Measurements from ENCODE around the gene PPP2R3A. TPM values are rescaled to one million over a fixed set of nuclear protein-coding genes. Genes with fewer than 3 reads are reported as not detected.

PPP2R3A gene
- total RNA-seq, 1 experiment from 2014 or later, result 1.1 TPM

GRCh38 chr3:136050250-136050649 is 84.7 kb downstream of the PPP2R3A start:
- TF ChIP-seq EZH2 (IDR thresholded peaks at IDR 0.05; ENCODE audit: borderline replicate concordance, low read depth, low read length, poor library complexity, severe bottlenecking), result no peak
- no peak for TF ChIP-seq CTCF (conservative IDR thresholded peaks at IDR 0.05; ENCODE audit: low read depth, low read length)

GRCh38 chr3:136055491-136055890 is 90.0 kb downstream of the PPP2R3A start:
- intact Hi-C loops (cut with micrococcal nuclease; ENCODE audit: unreplicated experiment), result no loop called here
- Histone ChIP-seq H3K4me1 (ENCODE audit: insufficient read depth, low read length, poor library complexity, severe bottlenecking) (no peaks in the 10 kb centered on the region), H3K27ac (ENCODE audit: low read depth, low read length, poor library complexity, severe bottlenecking) (no peak overlapping the region), H3K4me3 (ENCODE audit: low read depth, low read length, poor library complexity, severe bottlenecking) (no peak overlapping the region), H3K27me3 (replicated peaks; ENCODE audit: insufficient read depth, low read depth, low read length, poor library complexity) (peaks cover 7% of the 10 kb centered on the region), H3K36me3 (ENCODE audit: insufficient read depth, low read length, poor library complexity, severe bottlenecking) (no peaks in the 10 kb centered on the region), H3K9me3 (ENCODE audit: low read depth, low read length, poor library complexity, severe bottlenecking) (no peaks in the 10 kb centered on the region)
- ChIA-PET CTCF (no interaction called here), POLR2A (ENCODE audit: low non-redundant PET) (no interaction called here)
- no peak for TF ChIP-seq EZH2 (IDR thresholded peaks at IDR 0.05; ENCODE audit: borderline replicate concordance, low read depth, low read length, poor library complexity, severe bottlenecking)
- no TSS peak for BruUV-seq (replicated peaks)
- DNase-seq (ENCODE audit: low spot score), result no peak

More at GRCh38 chr3:136050250-136050649, 84.7 kb downstream of the PPP2R3A start:
- BruUV-seq (replicated peaks), result no TSS peak
- no peak overlapping the region for H3K4me3 ChIP-seq (ENCODE audit: low read depth, low read length, poor library complexity, severe bottlenecking)
- H3K4me1 ChIP-seq (ENCODE audit: insufficient read depth, low read length, poor library complexity, severe bottlenecking), result no peaks in the 10 kb centered on the region
- no peak for DNase-seq (ENCODE audit: low spot score)
- H3K27ac ChIP-seq (ENCODE audit: low read depth, low read length, poor library complexity, severe bottlenecking), result no peak overlapping the region
- intact Hi-C loops (cut with micrococcal nuclease; ENCODE audit: unreplicated experiment), result no loop called here
- H3K9me3 ChIP-seq (ENCODE audit: low read depth, low read length, poor library complexity, severe bottlenecking), result no peaks in the 10 kb centered on the region
- CTCF ChIA-PET, result no interaction called here
- H3K27me3 ChIP-seq (replicated peaks; ENCODE audit: insufficient read depth, low read depth, low read length, poor library complexity), result no peaks in the 10 kb centered on the region
- H3K36me3 ChIP-seq (ENCODE audit: insufficient read depth, low read length, poor library complexity, severe bottlenecking), result no peaks in the 10 kb centered on the region
- POLR2A ChIA-PET (ENCODE audit: low non-redundant PET), result no interaction called here

- Histone ChIP-seq H3K27me3 (replicated peaks; ENCODE audit: insufficient read depth, low read depth, low read length, poor library complexity) (no peaks in the 10 kb centered on the region), H3K4me3 (ENCODE audit: low read depth, low read length, poor library complexity, severe bottlenecking) (no peak overlapping the region), H3K36me3 (ENCODE audit: insufficient read depth, low read length, poor library complexity, severe bottlenecking) (no peaks in the 10 kb centered on the region), H3K4me1 (ENCODE audit: insufficient read depth, low read length, poor library complexity, severe bottlenecking) (peaks cover 7% of the 10 kb centered on the region), H3K9me3 (ENCODE audit: low read depth, low read length, poor library complexity, severe bottlenecking) (no peaks in the 10 kb centered on the region), H3K27ac (ENCODE audit: low read depth, low read length, poor library complexity, severe bottlenecking) (no peak overlapping the region)
- DNase-seq (ENCODE audit: low spot score), result no peak
- intact Hi-C loops (cut with micrococcal nuclease; ENCODE audit: unreplicated experiment), result no loop called here
- ChIA-PET POLR2A (ENCODE audit: low non-redundant PET) (no interaction called here), CTCF (no interaction called here)
- no TSS peak for BruUV-seq (replicated peaks)
- TF ChIP-seq CTCF (conservative IDR thresholded peaks at IDR 0.05; ENCODE audit: low read depth, low read length) (no peak), EZH2 (IDR thresholded peaks at IDR 0.05; ENCODE audit: borderline replicate concordance, low read depth, low read length, poor library complexity, severe bottlenecking) (no peak)
These were observed 101.7 kb downstream of the PPP2R3A start for GRCh38 chr3:136067211-136067610.

GRCh38 chr3:136068708-136069107 is 103.2 kb downstream of the PPP2R3A start:
- ChIA-PET POLR2A (ENCODE audit: low non-redundant PET) (no interaction called here), CTCF (no interaction called here)
- peaks cover 7% of the 10 kb centered on the region for H3K4me1 ChIP-seq (ENCODE audit: insufficient read depth, low read length, poor library complexity, severe bottlenecking)
- no peaks in the 10 kb centered on the region for H3K36me3 ChIP-seq (ENCODE audit: insufficient read depth, low read length, poor library complexity, severe bottlenecking)
- no peak overlapping the region for H3K27ac ChIP-seq (ENCODE audit: low read depth, low read length, poor library complexity, severe bottlenecking)
- H3K9me3 ChIP-seq (ENCODE audit: low read depth, low read length, poor library complexity, severe bottlenecking), result no peaks in the 10 kb centered on the region
- H3K27me3 ChIP-seq (replicated peaks; ENCODE audit: insufficient read depth, low read depth, low read length, poor library complexity), result no peaks in the 10 kb centered on the region
- H3K4me3 ChIP-seq (ENCODE audit: low read depth, low read length, poor library complexity, severe bottlenecking), result no peak overlapping the region
- BruUV-seq (replicated peaks), result no TSS peak
- TF ChIP-seq EZH2 (IDR thresholded peaks at IDR 0.05; ENCODE audit: borderline replicate concordance, low read depth, low read length, poor library complexity, severe bottlenecking), result no peak
- no peak for TF ChIP-seq CTCF (conservative IDR thresholded peaks at IDR 0.05; ENCODE audit: low read depth, low read length)
- DNase-seq (ENCODE audit: low spot score), result no peak
- intact Hi-C loops (cut with micrococcal nuclease; ENCODE audit: unreplicated experiment), result no loop called here

Measured in A673 (cell line).